GM12878 (cell line): ENCODE results near the gene TTC39C. TPM values are rescaled to one million over a fixed set of nuclear protein-coding genes. Genes with fewer than 3 reads are reported as not detected.

Source experiments
- ATF2 ChIP-seq: IDR thresholded peaks from 2 replicates; pipeline ENCODE4 v1.6.1; 2012; ENCODE audit warnings: low read length, inconsistent platforms
- BHLHE40 ChIP-seq, 2 experiments: fragments of 450-650 bp in 1 of 2; IDR thresholded peaks; 2 replicates each; pipeline ENCODE4 v1.6.1; 2011 to 2017; ENCODE audit warnings: low read depth in 2 of 2, borderline replicate concordance in 1 of 2, improper control_type of control experiment in 1 of 2, low read length in 1 of 2, mild to moderate bottlenecking in 1 of 2
- CBX5 ChIP-seq: sonication (generic); IDR thresholded peaks from 2 replicates; pipeline ENCODE4 v1.6.1; 2016; ENCODE audit warnings: low read depth, moderate library complexity, mild to moderate bottlenecking, inconsistent platforms
- CEBPB ChIP-seq, 2 experiments: fragments of 150-350 bp in 1 of 2; IDR thresholded peaks; 2 replicates each; pipeline ENCODE4 v1.6.1; 2012 to 2014; ENCODE audit warnings: low read depth in 2 of 2, low read length in 2 of 2, borderline replicate concordance in 1 of 2, inconsistent platforms in 1 of 2
- CHD2 ChIP-seq: IDR thresholded peaks from 2 replicates; pipeline ENCODE4 v1.6.1; 2011; ENCODE audit warnings: low read depth, low read length, improper control_type of control experiment, borderline replicate concordance
- EED ChIP-seq: sonication (generic); IDR thresholded peaks from 2 replicates; pipeline ENCODE4 v1.6.1; 2016; ENCODE audit warnings: antibody characterized with exemption, low read depth
- FOS ChIP-seq: IDR thresholded peaks from 3 replicates; pipeline ENCODE4 v1.6.1; 2011; ENCODE audit warnings: borderline replicate concordance; ENCODE audit not compliant: insufficient read length; ENCODE audit errors: extremely low read depth
- HCFC1 ChIP-seq: fragments of 150-350 bp; IDR thresholded peaks from 2 replicates; pipeline ENCODE4 v1.6.1; 2014; ENCODE audit warnings: low read length
- MLLT1 ChIP-seq: fragments of 450-650 bp; IDR thresholded peaks from 2 replicates; pipeline ENCODE4 v1.6.1; 2016; ENCODE audit warnings: mild to moderate bottlenecking
- MTA2 ChIP-seq: fragments of 450-650 bp; IDR thresholded peaks from 2 replicates; pipeline ENCODE4 v1.6.1; 2016; ENCODE audit warnings: low read depth, mild to moderate bottlenecking, moderate library complexity
- NRF1 ChIP-seq: conservative IDR thresholded peaks from 2 replicates; pipeline ENCODE4 v1.6.1; 2011; ENCODE audit warnings: mild to moderate bottlenecking, low read depth, low read length, improper control_type of control experiment
- POU2F2 ChIP-seq: IDR thresholded peaks from 3 replicates; pipeline ENCODE4 v1.6.1; 2011; ENCODE audit warnings: low read depth, mild to moderate bottlenecking, low read length, borderline replicate concordance
- RAD51 ChIP-seq: fragments of 450-650 bp; IDR thresholded peaks from 2 replicates; pipeline ENCODE4 v1.6.1; 2016; ENCODE audit warnings: moderate library complexity, mild to moderate bottlenecking, inconsistent platforms
- RCOR1 ChIP-seq: conservative IDR thresholded peaks from 2 replicates; pipeline ENCODE4 v1.6.1; 2012; ENCODE audit warnings: low read depth, low read length, improper control_type of control experiment
- SMAD5 ChIP-seq: IDR thresholded peaks from 2 replicates; pipeline ENCODE4 v1.6.1; 2016; ENCODE audit warnings: antibody characterized with exemption, low read depth
- YBX1 ChIP-seq: fragments of 450-650 bp; IDR thresholded peaks from 2 replicates; pipeline ENCODE4 v1.6.1; 2016; ENCODE audit warnings: antibody characterized with exemption
- ZNF24 ChIP-seq: fragments of 450-650 bp; IDR thresholded peaks from 2 replicates; pipeline ENCODE4 v1.6.1; 2017; ENCODE audit warnings: antibody characterized with exemption, mild to moderate bottlenecking
- ZSCAN29 ChIP-seq: fragments of 450-650 bp; IDR thresholded peaks from 2 replicates; pipeline ENCODE4 v1.6.1; 2017; ENCODE audit warnings: mild to moderate bottlenecking, moderate library complexity
- polyA plus RNA-seq, 11 experiments: library from polyadenylated mRNA; depleted of rRNA in 4 of 11; unstranded in 6 of 11; stranded (reverse) in 5 of 11; fragments of >200 nt; fragmentation: Nextera tagmentation in 4 of 11; fragmentation: Illumina TruSeq in 1 of 11; extraction: Ambion mirVana in 4 of 11; extraction: Trizol in 1 of 11; gene quantifications; 1 replicate in 1 of 11; 2 replicates in 10 of 11; pipeline versions ENCODE4 v1.2.1 to v1.2.3, GENCODE V29; 2011 to 2016; ENCODE audit warnings: inconsistent platforms in 2 of 11, missing spikeins in 2 of 11, low read depth in 1 of 11
- total RNA-seq, 4 experiments: library from RNA; depleted of rRNA in 3 of 4; stranded (reverse); fragments of >200 nt in 3 of 4; fragmentation: Illumina TruSeq in 1 of 4; extraction: Trizol in 1 of 4; gene quantifications; 2 replicates each; pipeline versions ENCODE4 v1.2.1 to v1.2.3, GENCODE V29; 2013 to 2021
- TF ChIP-seq, protein P1 (sequence below): fragments of 450-650 bp; IDR thresholded peaks from 2 replicates; pipeline ENCODE4 v1.6.1; 2017; ENCODE audit warnings: mild to moderate bottlenecking, low read depth, inconsistent platforms; ENCODE audit not compliant: poor library complexity, severe bottlenecking
- TF ChIP-seq, protein P2 (sequence below): fragments of 450-650 bp; IDR thresholded peaks from 2 replicates; pipeline ENCODE4 v1.6.1; 2017; ENCODE audit warnings: mild to moderate bottlenecking, moderate library complexity
- TF ChIP-seq, protein P3 (sequence below): IDR thresholded peaks from 2 replicates; pipeline ENCODE4 v1.6.1; 2012; ENCODE audit warnings: low read depth, low read length, improper control_type of control experiment

Gene TTC39C
- total and polyA plus RNA-seq, 10 of the 15 experiments (the other 5 are each of a cell fraction or from before 2014, with no cell fraction given): 21.1 to 91.0 (median 64.8) TPM

DNA sequence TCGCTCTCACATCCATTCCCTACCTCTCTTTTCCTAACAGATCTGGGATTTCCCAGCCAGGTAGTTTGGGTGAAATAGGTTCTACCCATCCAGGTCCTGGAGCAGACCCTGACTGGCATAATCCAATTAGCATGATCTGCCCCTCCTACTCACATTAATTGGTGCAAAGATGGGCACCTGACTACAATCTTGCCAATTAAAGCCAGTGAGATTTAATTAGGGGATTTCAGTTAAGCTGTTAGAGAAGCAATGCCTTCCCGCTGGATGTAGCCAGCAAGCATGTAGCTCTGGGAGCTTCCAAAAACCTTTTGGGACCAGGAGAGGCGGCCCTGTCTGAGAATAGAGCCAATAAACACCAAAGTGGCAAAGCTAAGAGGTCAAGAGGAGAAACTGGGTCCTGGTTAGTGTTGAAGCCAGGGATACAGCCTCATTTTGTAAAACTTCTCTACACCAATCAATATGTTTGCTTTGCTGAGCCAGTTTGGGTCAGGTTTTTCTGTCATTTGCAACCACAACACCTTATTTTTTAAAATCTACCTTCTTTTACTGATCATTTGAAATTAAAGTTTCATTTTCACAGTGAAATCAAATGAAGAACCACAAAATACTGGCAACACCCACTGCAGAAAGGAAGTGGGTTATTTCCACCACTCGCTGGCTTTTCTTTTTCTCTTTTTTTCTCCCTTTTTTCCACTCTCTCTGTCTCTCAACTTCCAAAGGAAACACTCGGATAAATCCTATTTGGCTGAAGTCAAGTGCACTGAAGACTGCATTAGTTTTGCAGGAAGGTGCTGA is 3.2 kb upstream of the TTC39C start (continued):
- TF ChIP-seq, protein P1, sequence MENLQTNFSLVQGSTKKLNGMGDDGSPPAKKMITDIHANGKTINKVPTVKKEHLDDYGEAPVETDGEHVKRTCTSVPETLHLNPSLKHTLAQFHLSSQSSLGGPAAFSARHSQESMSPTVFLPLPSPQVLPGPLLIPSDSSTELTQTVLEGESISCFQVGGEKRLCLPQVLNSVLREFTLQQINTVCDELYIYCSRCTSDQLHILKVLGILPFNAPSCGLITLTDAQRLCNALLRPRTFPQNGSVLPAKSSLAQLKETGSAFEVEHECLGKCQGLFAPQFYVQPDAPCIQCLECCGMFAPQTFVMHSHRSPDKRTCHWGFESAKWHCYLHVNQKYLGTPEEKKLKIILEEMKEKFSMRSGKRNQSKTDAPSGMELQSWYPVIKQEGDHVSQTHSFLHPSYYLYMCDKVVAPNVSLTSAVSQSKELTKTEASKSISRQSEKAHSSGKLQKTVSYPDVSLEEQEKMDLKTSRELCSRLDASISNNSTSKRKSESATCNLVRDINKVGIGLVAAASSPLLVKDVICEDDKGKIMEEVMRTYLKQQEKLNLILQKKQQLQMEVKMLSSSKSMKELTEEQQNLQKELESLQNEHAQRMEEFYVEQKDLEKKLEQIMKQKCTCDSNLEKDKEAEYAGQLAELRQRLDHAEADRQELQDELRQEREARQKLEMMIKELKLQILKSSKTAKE: no peak
- TF ChIP-seq, protein P2, sequence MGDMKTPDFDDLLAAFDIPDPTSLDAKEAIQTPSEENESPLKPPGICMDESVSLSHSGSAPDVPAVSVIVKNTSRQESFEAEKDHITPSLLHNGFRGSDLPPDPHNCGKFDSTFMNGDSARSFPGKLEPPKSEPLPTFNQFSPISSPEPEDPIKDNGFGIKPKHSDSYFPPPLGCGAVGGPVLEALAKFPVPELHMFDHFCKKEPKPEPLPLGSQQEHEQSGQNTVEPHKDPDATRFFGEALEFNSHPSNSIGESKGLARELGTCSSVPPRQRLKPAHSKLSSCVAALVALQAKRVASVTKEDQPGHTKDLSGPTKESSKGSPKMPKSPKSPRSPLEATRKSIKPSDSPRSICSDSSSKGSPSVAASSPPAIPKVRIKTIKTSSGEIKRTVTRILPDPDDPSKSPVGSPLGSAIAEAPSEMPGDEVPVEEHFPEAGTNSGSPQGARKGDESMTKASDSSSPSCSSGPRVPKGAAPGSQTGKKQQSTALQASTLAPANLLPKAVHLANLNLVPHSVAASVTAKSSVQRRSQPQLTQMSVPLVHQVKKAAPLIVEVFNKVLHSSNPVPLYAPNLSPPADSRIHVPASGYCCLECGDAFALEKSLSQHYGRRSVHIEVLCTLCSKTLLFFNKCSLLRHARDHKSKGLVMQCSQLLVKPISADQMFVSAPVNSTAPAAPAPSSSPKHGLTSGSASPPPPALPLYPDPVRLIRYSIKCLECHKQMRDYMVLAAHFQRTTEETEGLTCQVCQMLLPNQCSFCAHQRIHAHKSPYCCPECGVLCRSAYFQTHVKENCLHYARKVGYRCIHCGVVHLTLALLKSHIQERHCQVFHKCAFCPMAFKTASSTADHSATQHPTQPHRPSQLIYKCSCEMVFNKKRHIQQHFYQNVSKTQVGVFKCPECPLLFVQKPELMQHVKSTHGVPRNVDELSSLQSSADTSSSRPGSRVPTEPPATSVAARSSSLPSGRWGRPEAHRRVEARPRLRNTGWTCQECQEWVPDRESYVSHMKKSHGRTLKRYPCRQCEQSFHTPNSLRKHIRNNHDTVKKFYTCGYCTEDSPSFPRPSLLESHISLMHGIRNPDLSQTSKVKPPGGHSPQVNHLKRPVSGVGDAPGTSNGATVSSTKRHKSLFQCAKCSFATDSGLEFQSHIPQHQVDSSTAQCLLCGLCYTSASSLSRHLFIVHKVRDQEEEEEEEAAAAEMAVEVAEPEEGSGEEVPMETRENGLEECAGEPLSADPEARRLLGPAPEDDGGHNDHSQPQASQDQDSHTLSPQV: no peak
- 0 out of 4 replicates have a peak, but pooled peaks of 1 of the 2 experiments have one; percentile 14 for TF ChIP-seq BHLHE40 (IDR thresholded peaks at IDR 0.05; ENCODE audit: borderline replicate concordance in 1 of 2, low read depth in 2 of 2, low read length in 1 of 2)
- TF ChIP-seq RCOR1: no peak
- no peak for TF ChIP-seq ZSCAN29
- TF ChIP-seq MLLT1: no peak
- TF ChIP-seq EED: peak; percentile 36; the same call in 1 of the 2 replicates
- no peak for TF ChIP-seq SMAD5
- TF ChIP-seq NRF1: no peak
- TF ChIP-seq HCFC1: no peak
- TF ChIP-seq CHD2: no peak
- peak; percentile 42; the same call in 1 of the 2 replicates for TF ChIP-seq RAD51
- TF ChIP-seq ZNF24: no peak
- TF ChIP-seq, protein P3, sequence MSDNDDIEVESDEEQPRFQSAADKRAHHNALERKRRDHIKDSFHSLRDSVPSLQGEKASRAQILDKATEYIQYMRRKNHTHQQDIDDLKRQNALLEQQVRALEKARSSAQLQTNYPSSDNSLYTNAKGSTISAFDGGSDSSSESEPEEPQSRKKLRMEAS: 0 out of 2 replicates have a peak, but pooled peaks have one; percentile 17
- TF ChIP-seq POU2F2: 0 out of 3 replicates have a peak, but pooled peaks have one; percentile 14
- TF ChIP-seq ATF2: no peak
- TF ChIP-seq FOS: no peak
- no peak for TF ChIP-seq CEBPB (IDR thresholded peaks at IDR 0.05; ENCODE audit: borderline replicate concordance in 1 of 2, low read depth in 2 of 2, low read length in 2 of 2)
- no peak for TF ChIP-seq YBX1
- no peak for TF ChIP-seq CBX5
- peak; percentile 35; the same call in 1 of the 2 replicates for TF ChIP-seq MTA2
